SK-N-SH (cell line): ENCODE measurements around the gene DACH1. TPM values are rescaled to one million over a fixed set of nuclear protein-coding genes. Genes with fewer than 3 reads are reported as not detected.

Experiments used
- CTCF ChIA-PET: fragments of 300-600, 350-600 bp; formaldehyde crosslinking; extraction: SDS; loops from one replicate; lab custom pipeline; 2021; lab: Yijun Ruan, JAX
- POLR2A ChIA-PET: fragments of 350-600 bp; sonication (Branson Sonifier 250); formaldehyde crosslinking; extraction: SDS; loops from one replicate; lab custom pipeline; 2020; ENCODE audit warnings: antibody characterized with exemption, inconsistent platforms; lab: Yijun Ruan, JAX
- DNase-seq: peaks from one replicate; pipeline ENCODE4 v3.0.0; 2012
- H2AFZ ChIP-seq: fragments of 200-600 bp; sonication (generic); 2 replicates; pipeline ENCODE4 v1.8.1; 2016; ENCODE audit warnings: antibody characterized with exemption, mild to moderate bottlenecking, low read depth
- H3F3A ChIP-seq: fragments of 200-600 bp; sonication (generic); replicated peaks from 2 replicates; pipeline ENCODE3; 2016; ENCODE audit warnings: antibody characterized with exemption, mild to moderate bottlenecking; ENCODE audit not compliant: insufficient read depth
- H3K27ac ChIP-seq, 2 experiments: fragments of 200-500 bp in 1 of 2; fragments of 200-600 bp in 1 of 2; sonication (Bioruptor generic) in 1 of 2; sonication (generic), shearing (Covaris generic) in 1 of 2; 2 replicates each; pipeline versions ENCODE4 v1.5.1 to v1.6.1; 2014 to 2016; ENCODE audit warnings: low read depth in 2 of 2, inconsistent platforms in 1 of 2, low read length in 1 of 2, mild to moderate bottlenecking in 1 of 2, mixed read lengths in 1 of 2
- H3K27me3 ChIP-seq: fragments of 200-600 bp; sonication (generic), shearing (Covaris generic); 2 replicates; pipeline ENCODE4 v1.6.1; 2016; ENCODE audit warnings: mixed run types; ENCODE audit not compliant: insufficient read depth
- H3K36me3 ChIP-seq, 2 experiments: fragments of 200-500 bp in 1 of 2; fragments of 200-600 bp in 1 of 2; sonication (Bioruptor generic) in 1 of 2; sonication (generic) in 1 of 2; replicated peaks in 1 of 2; 2 replicates each; pipeline versions ENCODE3 to v1.5.1; 2014 to 2016; ENCODE audit warnings: low read length in 1 of 2, mild to moderate bottlenecking in 1 of 2; ENCODE audit not compliant: insufficient read depth in 2 of 2, control insufficient read depth in 1 of 2
- H3K4me1 ChIP-seq, 2 experiments: fragments of 200-500 bp in 1 of 2; fragments of 200-600 bp in 1 of 2; sonication (Bioruptor generic) in 1 of 2; sonication (generic), shearing (Covaris generic) in 1 of 2; 2 replicates each; pipeline versions ENCODE4 v1.5.1 to v1.6.1; 2014 to 2016; ENCODE audit warnings: low read depth in 1 of 2, low read length in 1 of 2, mixed run types in 1 of 2; ENCODE audit not compliant: insufficient read depth in 2 of 2, control insufficient read depth in 1 of 2
- H3K4me2 ChIP-seq: fragments of 200-600 bp; sonication (generic), shearing (Covaris generic); 2 replicates; pipeline ENCODE4 v1.6.1; 2017; ENCODE audit warnings: mixed run types
- H3K4me3 ChIP-seq, 2 experiments: fragments of 200-500 bp in 1 of 2; fragments of 200-600 bp in 1 of 2; sonication (Bioruptor generic) in 1 of 2; sonication (generic), shearing (Covaris generic) in 1 of 2; 2 replicates each; pipeline versions ENCODE4 v1.5.1 to v1.8.1; 2014 to 2016; ENCODE audit warnings: low read depth in 2 of 2, inconsistent platforms in 1 of 2, low read length in 1 of 2, mild to moderate bottlenecking in 1 of 2, mixed read lengths in 1 of 2, moderate library complexity in 1 of 2
- H3K79me2 ChIP-seq: fragments of 200-600 bp; sonication (generic); 2 replicates; pipeline ENCODE4 v1.8.1; 2017; ENCODE audit warnings: mild to moderate bottlenecking; ENCODE audit not compliant: insufficient read depth
- H3K9ac ChIP-seq: fragments of 200-600 bp; sonication (generic); 2 replicates; pipeline ENCODE4 v1.6.1; 2017; ENCODE audit warnings: mixed run types
- H3K9me2 ChIP-seq: fragments of 200-600 bp; sonication (generic); 2 replicates; pipeline ENCODE4 v1.6.1; 2017; ENCODE audit warnings: mixed run types
- H3K9me3 ChIP-seq: fragments of 200-600 bp; sonication (generic); 2 replicates; pipeline ENCODE4 v1.6.1; 2017; ENCODE audit warnings: mixed run types, mild to moderate bottlenecking, moderate library complexity
- H4K20me1 ChIP-seq: fragments of 200-600 bp; sonication (generic); 2 replicates; pipeline ENCODE4 v1.6.1; 2017; ENCODE audit warnings: mild to moderate bottlenecking, mixed run types; ENCODE audit not compliant: insufficient read depth
- CTCF ChIP-seq: fragments of 200-600 bp; sonication (generic); IDR thresholded peaks from 2 replicates; pipeline ENCODE4 v1.6.1; 2017; ENCODE audit warnings: antibody characterized with exemption, mild to moderate bottlenecking, moderate library complexity
- EP300 ChIP-seq, 2 experiments: IDR thresholded peaks; 2 replicates each; pipeline versions ENCODE4 v1.4.0 to v1.6.1; 2012; ENCODE audit warnings: borderline replicate concordance in 1 of 2, low read depth in 1 of 2, low read length in 1 of 2
- FOXJ3 ChIP-seq: sonication (generic); formaldehyde crosslinking; IDR thresholded peaks from 2 replicates; pipeline ENCODE4 v1.5.1; 2020; ENCODE audit warnings: mild to moderate bottlenecking, missing genetic modification reagents
- FOXM1 ChIP-seq: IDR thresholded peaks from 2 replicates; pipeline ENCODE4 v1.4.0; 2012; ENCODE audit warnings: low read depth, mild to moderate bottlenecking
- GATA2 ChIP-seq: sonication (generic); formaldehyde crosslinking; IDR thresholded peaks from 2 replicates; pipeline ENCODE4 v1.5.0; 2020; ENCODE audit warnings: mild to moderate bottlenecking, missing genetic modification reagents
- JUND ChIP-seq: IDR thresholded peaks from 2 replicates; pipeline ENCODE4 v1.4.0; 2012
- MAX ChIP-seq: IDR thresholded peaks from 2 replicates; pipeline ENCODE4 v1.4.0; 2012; ENCODE audit warnings: low read depth
- PBX3 ChIP-seq: IDR thresholded peaks from 2 replicates; pipeline ENCODE4; 2012
- POLR2AphosphoS5 ChIP-seq: IDR thresholded peaks from 2 replicates; pipeline ENCODE4 v1.6.1; 2012; ENCODE audit warnings: low read depth, low read length
- RCOR1 ChIP-seq: fragments of 150-350 bp; IDR thresholded peaks from 2 replicates; pipeline ENCODE4 v1.6.1; 2017; ENCODE audit warnings: antibody characterized with exemption, low read length
- RFX5 ChIP-seq: IDR thresholded peaks from 2 replicates; pipeline ENCODE4 v1.6.1; 2012; ENCODE audit warnings: mild to moderate bottlenecking, improper control_type of control experiment, low read length
- SIN3A ChIP-seq: IDR thresholded peaks from 2 replicates; pipeline ENCODE4 v1.6.1; 2012; ENCODE audit warnings: low read depth, mild to moderate bottlenecking, low read length, moderate library complexity, borderline replicate concordance
- SMC3 ChIP-seq: IDR thresholded peaks from 2 replicates; pipeline ENCODE4 v1.6.1; 2012; ENCODE audit warnings: low read depth, low read length, improper control_type of control experiment
- TCF12 ChIP-seq: IDR thresholded peaks from 2 replicates; pipeline ENCODE4 v1.4.0; 2012
- USF1 ChIP-seq: IDR thresholded peaks from 2 replicates; pipeline ENCODE4 v1.4.0; 2012; ENCODE audit warnings: low read depth, borderline replicate concordance
- WGBS: methylation state at CpG from one replicate; pipeline ENCODE4 v1.1.6; 2017; ENCODE audit warnings: low lambda C conversion rate; 5-methylcytosine and 5-hydroxymethylcytosine counted together
- polyA plus RNA-seq, 3 experiments: library from polyadenylated mRNA; depleted of rRNA; stranded (reverse); fragments of >200 nt; gene quantifications; 2 replicates each; pipeline ENCODE4 v1.2.3, GENCODE V29; 2012

Gene DACH1
- polyA plus RNA-seq, 1 of the 3 experiments (the other 2 are of a cell fraction) = 0.21 TPM

GRCh38 chr13:71583581-71583980 lies 283.4 kb downstream of the DACH1 start:
- Histone ChIP-seq H3K4me2 (no peak overlapping the region), H3F3A (no peaks in the 10 kb centered on the region), H3K4me1 (no peaks in the 10 kb centered on the region; a peak in 1 of 4 replicates), H3K4me3 (no peak overlapping the region), H3K79me2 (no peaks in the 10 kb centered on the region), H3K27me3 (no peaks in the 10 kb centered on the region), H4K20me1 (no peaks in the 10 kb centered on the region), H3K9me2 (no peaks in the 10 kb centered on the region), H2AFZ (no peak overlapping the region), H3K27ac (no peak overlapping the region), H3K36me3 (no peaks in the 10 kb centered on the region), H3K9ac (no peak overlapping the region), H3K9me3 (no peaks in the 10 kb centered on the region)
- ChIA-PET CTCF (no interaction called here), POLR2A (no interaction called here)
- TF ChIP-seq SMC3 (no peak), CTCF (no peak), FOXM1 (no peak), GATA2 (no peak), FOXJ3 (CRISPR knock-in tag) (no peak), POLR2AphosphoS5 (no peak), JUND (no peak), SIN3A (no peak), RFX5 (no peak), RCOR1 (no peak), USF1 (no peak), PBX3 (no peak), MAX (no peak)
- DNase-seq = no peak
- 72% methylated on average over 5 of the region's 5 CpGs for WGBS

DNA sequence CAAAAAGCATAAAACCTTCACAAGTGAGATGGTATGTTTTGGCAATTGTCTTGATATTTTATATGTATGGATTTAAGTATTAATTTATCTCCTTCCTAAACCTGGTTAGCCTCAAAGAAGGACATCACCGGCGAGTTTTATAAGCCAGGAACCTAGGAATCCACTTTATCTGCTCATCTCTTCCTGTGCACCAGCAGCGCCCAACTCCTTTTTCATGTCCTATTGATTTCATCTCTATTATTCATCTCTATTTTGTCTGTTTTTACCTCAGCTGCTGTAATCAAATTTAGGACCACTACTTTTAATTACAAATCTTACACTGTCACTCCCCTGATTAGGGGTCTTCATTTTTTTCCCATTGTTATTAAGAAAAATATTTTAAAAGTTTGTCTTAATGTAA lies 286.4 kb downstream of the DACH1 start:
- DNase-seq = no peak
- Histone ChIP-seq H3K9me3 (no peaks in the 10 kb centered on the region), H3K4me1 (no peaks in the 10 kb centered on the region; a peak in 1 of 4 replicates), H3K79me2 (no peaks in the 10 kb centered on the region), H3K4me3 (no peak overlapping the region), H3K27ac (no peak overlapping the region), H3K9ac (no peak overlapping the region), H3K4me2 (no peak overlapping the region), H4K20me1 (no peaks in the 10 kb centered on the region), H3K9me2 (no peaks in the 10 kb centered on the region), H3K36me3 (no peaks in the 10 kb centered on the region), H3K27me3 (no peaks in the 10 kb centered on the region), H2AFZ (peak overlapping the region; percentile 29; the same call in 1 of the 2 replicates), H3F3A (no peaks in the 10 kb centered on the region)
- ChIA-PET POLR2A (no interaction called here), CTCF (no interaction called here)
- TF ChIP-seq GATA2 (peak; percentile 38; the same call in 1 of the 2 replicates), EP300 (IDR thresholded peaks at IDR 0.05; ENCODE audit: borderline replicate concordance in 1 of 2, low read depth in 1 of 2, low read length in 1 of 2) (0 out of 4 replicates have a peak, but pooled peaks of 1 of the 2 experiments have one; percentile 14), TCF12 (no peak)
- WGBS = 58% methylated on average over 3 of the region's 3 CpGs
